Stimulated activated CD8-positive, alpha-beta memory T cell treated with anti-CD3 and anti-CD28 coated beads, Interleukin-7, amount 100 ng/mL, for 1 hour (primary cell): Measurements from ENCODE around the gene CLIC1.

Experiments
- DNase-seq, 2 donors: peaks; one replicate each; pipeline ENCODE4 v3.0.0-alpha.2; 2020; ENCODE audit warnings: low read depth in 2 of 2

CLIC1 gene

DNA sequence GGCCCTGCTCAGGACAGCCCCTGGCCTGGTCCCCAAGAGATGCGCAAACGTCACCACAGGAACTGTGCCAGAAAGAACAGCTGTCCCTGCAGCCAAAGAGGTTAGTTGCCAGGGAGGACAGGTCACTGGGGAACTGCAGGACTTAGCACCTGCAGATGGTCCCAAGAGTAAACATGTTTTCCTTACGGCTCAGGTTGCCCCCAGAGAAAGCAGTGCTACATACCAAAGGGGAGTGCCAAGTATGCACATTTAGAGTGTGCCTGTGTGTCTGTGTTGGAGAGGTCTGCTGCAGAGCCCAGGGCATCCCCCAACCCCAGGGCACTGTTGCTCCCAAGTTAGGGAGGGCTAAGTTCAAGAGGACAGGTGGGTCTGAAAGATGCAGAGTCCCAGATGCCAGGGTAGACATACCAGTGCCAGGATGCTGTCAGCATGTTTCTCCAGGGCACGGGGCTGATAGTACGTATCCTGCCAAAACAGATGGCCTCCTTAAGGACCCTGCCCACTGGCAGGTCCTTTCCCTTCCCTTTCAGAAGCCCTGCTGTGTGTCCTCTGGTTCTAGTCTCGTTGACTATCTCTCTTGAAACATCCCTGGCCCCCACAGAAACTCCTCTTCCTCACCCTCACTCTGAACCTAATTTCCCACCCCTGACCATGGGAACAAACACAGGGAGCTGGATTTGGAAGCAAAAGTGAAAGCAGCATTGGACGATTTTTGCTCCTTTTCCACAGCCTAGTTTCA is 34.5 kb downstream of the CLIC1 start:
- DNase-seq: no peak

- DNase-seq: no peak
Measured at GRCh38 chr6:31700740-31701401, 35.5 kb downstream of the CLIC1 start.

- no peak for DNase-seq
Measured at GRCh38 chr6:31697555-31697954, 38.8 kb downstream of the CLIC1 start.

DNA sequence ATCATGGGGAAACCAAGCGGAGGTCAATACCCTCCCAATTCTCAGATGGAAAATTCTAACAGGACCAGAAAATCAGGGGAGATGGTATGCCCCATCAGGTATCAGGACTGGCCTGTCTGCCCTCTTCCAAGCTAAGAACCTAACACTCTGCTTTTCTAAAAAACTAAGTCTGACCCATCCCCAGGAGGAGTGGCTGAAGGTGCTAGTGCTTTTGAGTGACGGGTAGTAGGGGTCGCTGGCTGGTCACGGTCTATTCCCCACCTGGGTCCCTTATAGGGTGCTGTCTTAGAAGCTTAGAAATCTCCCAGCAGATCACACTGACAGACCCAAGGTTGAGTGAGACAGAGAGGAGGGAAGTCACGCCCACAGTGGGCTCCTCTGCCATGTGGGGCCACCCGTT is 42.8 kb downstream of the CLIC1 start:
- DNase-seq: no peak

DNA sequence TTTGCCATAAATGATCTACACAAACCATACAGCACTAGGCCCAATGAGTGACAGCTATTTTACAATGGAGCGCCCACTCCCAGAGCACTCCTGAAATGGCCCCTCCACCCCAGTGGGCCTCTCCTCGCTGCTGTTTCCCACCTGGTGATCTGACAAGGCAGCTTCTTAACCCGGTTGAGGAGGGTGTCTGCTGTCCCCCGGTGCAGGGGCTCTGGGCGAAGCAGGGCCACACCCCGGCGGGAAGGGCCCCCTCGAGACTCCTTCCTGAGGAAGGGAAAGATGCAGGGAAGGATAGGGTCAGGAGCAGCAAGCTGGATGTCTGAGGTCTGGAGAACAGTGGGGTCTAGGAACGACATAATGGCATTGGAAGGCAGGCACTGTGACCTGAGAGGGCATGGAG is 43.4 kb downstream of the CLIC1 start:
- DNase-seq: no peak

GRCh38 chr6:31692353-31692752 is 44.0 kb downstream of the CLIC1 start:
- no peak for DNase-seq

DNA sequence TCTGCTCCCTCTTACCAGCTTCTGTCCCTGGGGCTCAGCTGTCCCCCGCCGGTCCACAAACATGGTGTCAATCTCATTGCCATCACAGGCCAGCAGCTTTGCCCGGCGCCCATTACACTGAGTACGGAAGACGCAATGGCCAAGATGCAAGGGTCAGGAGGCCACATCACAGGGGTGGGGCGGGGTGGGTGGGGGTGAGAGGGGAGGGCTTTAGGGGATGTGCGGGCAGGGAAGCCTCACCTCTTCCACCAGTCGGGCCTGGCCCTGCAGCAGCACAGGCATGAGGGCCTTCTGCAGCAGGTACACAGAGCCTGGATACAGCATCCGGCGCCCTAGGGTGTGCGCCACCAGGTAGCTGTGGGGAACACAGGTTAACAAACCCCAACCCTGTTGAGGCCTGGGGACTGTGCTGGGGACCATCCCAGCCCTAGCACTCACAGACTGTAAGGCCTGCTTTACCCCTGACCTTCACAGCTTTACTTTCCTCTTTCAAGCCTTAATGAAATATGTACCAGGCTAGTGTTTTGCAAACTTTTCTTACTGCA is 44.7 kb downstream of the CLIC1 start:
- DNase-seq: no peak

DNA sequence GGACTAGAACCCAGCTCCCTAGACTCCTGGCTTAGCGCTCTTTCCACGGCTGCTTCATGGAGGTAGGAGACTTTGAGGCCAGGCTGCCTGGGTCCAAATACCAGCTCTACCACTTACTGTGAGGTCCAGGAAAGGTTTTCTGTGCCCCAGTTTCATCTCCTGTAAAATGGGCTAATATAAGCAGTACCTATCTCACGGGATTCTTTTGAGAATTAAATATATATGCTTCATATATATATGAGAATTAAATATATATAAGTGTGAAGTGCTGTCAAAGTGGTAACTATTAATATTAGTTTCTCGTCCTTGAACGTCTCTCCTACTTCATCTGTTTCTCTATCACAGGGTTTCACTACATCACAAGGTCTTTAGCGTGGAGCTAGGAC is 45.3 kb downstream of the CLIC1 start:
- no peak for DNase-seq

DNA sequence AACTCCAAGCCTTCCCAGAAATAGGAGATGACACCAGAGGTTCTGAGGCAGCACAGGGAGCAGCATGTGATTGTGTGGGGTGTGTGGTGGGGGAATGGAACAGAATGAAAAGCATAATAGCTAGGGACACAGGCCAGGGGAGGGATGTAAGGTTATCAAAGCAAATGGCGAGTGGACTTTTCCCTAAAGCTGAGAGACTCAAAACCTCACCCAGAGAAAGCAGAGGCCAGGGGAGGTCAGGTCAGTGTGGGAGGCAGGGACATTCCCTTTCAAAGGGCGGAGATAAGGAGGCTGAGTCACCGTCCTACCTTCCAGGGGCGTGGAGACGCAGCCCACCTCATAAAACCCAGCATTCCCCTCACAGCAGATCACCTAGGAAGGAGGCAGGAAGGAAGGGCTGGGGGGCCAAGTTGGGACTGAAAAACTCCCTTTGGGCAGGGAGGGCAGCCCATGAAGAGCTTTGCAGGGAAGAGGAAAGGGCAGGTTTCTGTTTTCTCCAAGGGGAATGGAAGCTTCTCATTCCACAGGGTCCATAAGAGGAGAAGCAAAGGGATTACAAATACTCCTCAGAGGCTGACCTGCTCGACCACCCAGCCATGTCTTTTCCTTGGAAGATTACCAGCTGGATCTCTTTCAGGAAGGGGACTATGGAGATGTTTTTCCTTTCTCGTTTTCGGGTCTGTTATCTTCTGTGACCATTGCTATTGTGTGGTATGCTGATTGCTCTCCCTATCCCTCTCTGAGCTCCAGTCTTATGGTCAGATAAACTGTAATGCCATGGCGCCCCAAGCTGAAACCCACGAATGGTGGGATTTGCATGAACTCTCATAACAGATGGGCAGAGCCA is 45.9 kb downstream of the CLIC1 start:
- no peak for DNase-seq

- no peak for DNase-seq
Measured at GRCh38 chr6:31689249-31690110, 46.9 kb downstream of the CLIC1 start.

DNA sequence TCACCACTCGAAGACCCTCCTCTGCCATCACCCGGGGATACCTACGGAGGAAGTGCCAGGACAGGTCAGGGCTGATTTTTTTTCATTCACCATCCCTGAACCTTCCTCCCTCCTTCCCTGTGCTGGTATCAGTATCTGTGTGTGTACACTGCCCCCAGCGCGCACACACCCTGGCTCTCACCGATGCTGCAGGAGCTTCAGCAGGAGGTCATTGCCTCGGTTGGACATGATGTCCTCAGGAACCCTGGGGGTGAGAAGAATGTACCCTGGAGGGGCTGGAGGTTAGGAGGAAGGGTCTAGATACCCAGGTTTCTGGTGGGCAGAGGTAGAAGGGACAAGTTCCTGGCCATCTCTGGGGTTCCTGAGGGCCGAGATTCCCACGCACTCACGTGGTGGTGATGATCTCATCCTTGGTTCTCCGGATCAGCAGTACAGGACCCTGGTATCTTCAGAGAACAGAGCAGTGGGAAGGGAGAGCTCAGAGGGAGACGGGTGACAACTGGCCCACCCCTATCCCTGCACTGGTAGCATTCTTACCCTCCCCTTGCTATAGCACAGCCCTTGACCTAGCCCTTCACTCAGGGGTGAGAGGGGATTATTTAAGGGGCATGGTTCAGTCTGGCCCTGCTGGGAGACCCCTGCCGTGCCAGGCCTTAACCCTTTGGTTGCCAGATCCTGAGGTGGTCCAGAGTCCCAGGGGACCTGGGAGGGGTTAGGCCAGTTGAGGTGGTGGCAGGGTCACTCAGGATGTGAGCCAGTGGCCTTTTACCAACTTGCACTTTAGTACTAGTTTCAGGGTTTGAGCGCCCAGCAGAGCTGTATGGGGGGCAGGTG is 48.3 kb downstream of the CLIC1 start:
- DNase-seq: no peak

GRCh38 chr6:31687321-31687720 is 49.0 kb downstream of the CLIC1 start:
- DNase-seq: no peak

- no peak for DNase-seq
Measured at GRCh38 chr6:31686483-31686882, 49.8 kb downstream of the CLIC1 start.

- no peak for DNase-seq
Measured at GRCh38 chr6:31683591-31683990, 52.7 kb downstream of the CLIC1 start.

- DNase-seq: no peak
Measured at GRCh38 chr6:31681135-31681671, 55.1 kb downstream of the CLIC1 start.
